ENCODE results near the gene ACP6.

GRCh38 chr1:147683163-147683763 lies 12.9 kb upstream of the ACP6 start:
- TF ChIP-seq CTCF (IDR thresholded peaks at IDR 0.05; ENCODE audit: low read length) (no peak), EZH2 (IDR thresholded peaks at IDR 0.05; ENCODE audit: borderline replicate concordance, low read length) (no peak)

Measured in OCI-LY1 (cell line).